HG02610 (cell line): ENCODE data around the gene FXYD4.
"Not testable (repeated sequence)": the region's sequence is repeated elsewhere in the genome, so short reads cannot be mapped to it uniquely, and the experiment has no call there.

Experiments used
- ATAC-seq: cut with Tn5 transposase; IDR thresholded peaks from one replicate; pipeline ENCODE4 v1.9.1; 2021; ENCODE audit warnings: mild to moderate bottlenecking, moderate library complexity; ENCODE audit not compliant: unreplicated experiment

FXYD4 gene

DNA sequence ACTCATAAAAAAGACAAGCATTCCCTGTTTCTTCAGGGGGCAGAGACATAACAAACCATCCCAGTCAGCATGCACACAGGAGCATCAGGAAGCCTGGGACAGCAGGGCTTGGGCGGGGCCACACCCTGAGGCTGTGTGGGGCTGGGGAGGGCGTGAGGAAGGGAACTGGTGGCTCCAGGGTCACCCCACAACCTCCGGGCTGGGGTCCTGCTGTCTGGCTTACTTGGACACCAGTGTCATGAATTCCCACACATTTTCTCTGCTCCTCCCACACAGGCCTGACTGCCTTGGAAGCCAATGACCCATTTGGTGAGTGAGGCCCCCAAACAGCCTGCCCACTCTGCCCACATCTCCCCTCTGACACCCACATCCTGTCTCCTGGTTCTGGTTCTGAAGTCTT, 2.8 kb downstream of the FXYD4 start:
- no peak for ATAC-seq

DNA sequence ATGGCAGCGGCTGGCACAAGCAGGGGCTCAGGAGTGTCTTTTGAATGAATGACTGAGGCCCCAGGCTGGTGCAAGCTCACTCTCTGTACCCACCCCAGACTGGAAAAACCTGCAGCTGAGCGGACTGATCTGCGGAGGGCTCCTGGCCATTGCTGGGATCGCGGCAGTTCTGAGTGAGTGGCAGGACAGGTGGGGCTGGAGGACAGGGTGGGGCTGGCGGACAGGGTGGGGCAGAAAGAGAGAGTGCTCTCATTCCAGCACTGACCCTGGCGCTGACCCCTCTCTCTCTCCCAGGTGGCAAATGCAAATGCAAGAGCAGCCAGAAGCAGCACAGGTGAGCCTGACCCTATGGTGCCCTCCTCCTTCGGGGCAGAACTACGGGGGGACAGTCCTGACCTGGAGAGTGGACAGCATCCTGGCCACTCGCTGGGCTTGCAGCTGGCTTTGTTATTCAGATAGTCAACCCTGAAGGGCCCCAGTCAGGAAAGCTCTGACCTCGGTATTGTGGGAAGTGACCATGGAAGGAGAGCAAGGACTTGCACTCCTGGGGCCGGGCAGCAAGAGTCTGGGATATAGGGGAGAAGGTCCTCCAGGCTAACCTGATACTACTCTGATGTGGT, 4.1 kb downstream of the FXYD4 start:
- no peak for ATAC-seq

DNA sequence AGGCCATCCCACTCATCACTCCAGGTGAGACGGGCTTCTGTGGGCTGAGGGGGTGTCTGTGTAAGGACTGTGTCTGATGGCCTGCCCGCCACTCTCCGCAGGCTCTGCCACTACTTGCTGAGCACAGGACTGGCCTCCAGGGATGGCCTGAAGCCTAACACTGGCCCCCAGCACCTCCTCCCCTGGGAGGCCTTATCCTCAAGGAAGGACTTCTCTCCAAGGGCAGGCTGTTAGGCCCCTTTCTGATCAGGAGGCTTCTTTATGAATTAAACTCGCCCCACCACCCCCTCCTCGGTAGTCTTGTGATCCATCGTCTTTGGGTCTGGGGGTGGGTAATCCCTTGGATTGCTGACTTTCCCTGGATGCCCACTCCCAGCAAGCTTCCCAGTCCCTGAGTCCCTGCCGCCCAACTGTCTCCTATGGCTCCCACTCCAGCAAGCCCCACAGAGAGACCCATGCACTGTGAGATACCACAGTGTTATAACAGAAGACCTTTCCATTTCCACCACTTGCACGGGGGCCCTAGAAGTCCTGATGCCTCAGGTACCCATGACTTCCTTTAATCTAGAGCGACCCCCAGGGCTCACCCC, 4.7 kb downstream of the FXYD4 start:
- no peak for ATAC-seq

DNA sequence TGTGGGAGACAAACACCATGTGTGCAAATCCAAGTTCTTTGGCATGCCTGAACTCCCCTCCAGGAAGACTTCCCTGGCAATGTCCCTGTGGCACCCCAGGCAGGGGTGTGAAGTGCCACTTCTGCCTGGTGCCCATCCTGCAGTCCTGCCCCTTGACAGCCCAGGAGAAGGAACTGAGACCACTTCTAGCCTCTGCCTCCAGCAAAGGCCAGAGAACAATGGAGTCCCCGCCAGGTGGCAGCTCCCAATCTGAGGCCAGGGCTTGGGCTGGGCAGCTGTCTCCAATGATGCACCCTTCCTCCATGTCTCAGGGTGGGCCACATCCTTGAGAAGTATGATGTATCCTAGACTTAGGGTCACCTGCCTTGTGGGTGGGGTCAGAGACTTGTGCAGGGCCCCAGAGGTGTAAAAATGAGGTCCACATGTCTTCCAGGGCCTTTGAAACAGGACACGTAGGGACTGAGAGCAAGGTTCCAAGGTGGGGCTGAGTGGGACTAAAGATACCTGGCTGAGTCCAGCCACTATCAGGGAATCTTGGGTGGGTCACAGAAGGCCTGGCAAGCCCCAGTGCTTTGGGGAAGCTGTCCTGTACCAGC, 5.5 kb downstream of the FXYD4 start:
- ATAC-seq: no peak

DNA sequence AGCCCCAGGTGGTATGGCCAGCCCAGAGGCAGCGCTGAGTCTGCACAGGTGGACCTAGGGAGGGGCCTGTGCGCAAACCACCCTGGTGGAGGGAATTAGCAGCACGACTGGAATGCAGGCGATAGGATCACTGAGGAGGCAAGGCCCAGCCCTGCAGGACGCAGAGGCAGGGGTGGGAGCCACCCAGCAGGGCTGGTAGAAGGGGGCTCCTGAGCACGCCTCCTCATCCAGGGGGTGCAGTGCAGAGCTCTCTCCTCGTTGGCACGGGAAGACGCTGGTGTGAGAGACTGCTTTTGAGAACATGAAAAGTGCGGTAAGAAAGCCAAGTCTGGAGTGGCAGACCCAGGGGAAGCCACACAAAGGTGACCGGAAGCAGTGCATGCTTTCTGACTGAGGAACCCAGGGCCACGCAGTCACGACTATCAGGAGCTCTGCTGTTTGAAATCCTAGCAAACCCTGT, 6.0 kb downstream of the FXYD4 start:
- no peak for ATAC-seq

DNA sequence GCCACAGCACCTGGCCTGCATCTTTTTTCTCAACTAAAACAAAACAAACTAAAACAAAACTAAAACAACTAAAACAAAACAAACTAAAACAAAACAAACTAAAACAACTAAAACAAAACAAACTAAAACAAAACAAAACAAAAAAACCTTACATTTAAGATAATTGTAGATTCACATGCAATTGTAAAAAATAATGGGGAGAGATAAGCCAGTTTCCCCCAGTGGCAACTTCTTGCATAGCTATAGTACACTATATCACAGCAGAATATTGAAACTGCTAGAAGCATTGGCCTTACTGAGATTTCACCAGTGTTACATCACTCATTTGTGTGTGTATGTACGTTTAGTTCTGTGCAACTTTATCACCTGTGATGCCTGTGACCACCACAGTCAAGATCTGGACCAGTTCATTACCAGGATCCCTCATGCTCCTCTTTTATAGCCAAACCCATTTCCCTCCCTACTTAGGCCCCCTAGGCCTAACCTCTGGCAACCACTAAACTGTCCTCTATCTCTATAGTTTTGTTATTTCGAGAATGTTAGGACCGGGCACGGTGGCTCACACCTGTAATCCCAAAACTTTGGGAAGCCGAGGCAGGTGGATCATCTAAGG, 9.3 kb downstream of the FXYD4 start:
- no peak for ATAC-seq

DNA sequence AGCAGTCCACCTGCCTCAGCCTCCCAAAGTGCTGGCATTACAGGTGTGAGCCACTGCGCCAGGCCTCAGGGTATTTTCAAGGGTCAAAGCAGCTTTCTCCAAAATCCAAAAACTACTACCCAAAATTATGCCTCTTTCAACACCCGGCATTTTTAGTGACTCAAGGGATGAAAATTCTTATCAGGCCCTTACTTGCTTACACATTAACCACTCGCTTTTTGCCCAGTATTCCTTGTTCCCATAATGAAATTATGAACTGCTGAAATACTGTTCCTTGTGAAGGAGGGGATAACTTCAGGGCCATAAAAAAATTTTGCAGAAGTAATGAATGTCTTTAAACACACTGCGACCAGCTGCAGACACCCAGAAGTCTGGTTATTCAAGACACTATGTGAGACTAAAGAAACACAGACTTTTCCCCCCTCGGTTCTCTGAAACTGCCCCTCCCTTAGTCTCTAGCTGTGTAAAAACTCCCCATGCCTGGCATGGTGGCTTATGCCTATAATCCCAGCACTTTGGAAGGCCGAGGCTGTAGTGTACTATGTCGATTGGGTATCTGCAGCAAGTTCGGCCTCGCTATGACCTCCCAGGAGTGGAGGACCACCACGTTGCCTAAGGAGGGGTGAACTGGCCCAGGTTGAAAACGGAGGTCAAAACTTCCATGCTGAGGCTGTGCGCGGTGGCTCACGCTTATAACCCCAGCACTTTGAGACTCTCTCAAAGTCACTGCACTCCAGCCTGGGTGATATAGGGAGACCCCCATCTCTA, 12.0 kb downstream of the FXYD4 start:
- ATAC-seq: no peak

DNA sequence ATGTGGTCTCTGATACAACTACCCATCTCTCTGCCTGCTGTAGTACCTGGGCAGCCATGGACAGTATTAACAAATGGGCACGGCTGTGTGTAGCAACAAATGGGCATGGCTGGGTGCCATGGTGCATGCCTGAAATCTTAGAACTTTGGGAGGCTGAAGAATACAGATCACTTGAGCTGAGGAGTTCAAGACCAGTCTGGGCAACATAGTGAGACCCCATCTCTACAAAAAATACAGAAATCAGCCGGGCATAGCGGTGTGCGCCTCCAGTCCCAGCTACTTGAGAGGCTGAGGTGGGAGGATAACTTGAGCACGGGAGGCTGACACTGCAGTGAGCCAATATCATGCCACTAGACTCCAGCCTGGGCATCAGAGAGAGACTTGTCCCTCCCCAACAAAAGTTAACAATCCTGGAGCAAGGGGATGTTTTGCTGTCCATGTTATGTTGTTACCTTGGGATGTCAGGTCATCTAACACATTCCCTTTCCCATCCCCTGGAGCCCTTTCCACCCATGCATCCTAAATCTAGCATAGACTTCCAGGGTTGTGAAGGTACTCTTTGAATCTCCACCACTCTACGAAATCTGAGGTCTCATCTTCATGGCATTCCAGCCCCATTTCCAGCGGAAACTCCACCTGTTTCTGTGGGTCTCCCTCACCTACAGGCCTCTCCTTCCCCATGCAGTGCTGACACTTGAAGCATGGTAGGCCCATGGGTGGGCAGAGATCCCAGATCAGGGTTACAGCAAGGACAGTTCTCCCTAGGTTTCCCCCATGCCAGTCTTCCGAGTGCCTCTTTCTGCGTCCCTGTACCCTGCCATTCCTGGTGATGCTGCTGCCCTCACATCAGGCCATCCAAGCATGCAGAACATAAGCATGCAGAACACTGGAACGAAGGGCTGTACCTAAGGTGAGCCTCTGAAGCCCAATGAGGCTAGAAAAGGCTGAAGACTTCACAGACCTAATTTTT, 13.1 kb downstream of the FXYD4 start:
- ATAC-seq: no peak

DNA sequence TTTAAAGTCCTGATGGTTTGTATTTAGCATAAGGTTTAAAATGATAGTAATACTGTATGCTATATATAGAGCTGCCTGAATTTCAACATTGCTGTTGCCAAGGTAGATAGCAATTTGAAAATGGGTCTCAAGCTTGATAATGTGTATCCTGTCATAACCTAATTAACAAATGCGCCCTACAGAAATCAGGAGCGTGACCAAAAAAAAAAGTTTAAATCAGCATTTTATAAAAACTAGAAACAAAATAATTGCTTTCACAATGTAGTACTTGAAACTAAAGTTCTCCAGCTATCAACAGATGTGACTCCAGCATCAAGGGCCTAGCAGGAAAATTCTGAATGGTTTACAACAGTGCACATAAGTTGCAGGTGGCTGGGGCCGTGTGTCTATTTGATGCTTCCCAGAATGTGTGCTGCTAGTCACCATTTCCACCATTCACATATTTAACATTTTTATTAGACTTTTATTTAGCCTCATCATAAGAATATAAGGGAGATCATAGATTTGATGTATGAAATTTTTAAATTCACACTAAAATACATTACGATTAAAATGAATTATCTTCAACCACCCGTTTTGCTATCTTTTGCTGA, 14.1 kb downstream of the FXYD4 start:
- ATAC-seq: no peak

DNA sequence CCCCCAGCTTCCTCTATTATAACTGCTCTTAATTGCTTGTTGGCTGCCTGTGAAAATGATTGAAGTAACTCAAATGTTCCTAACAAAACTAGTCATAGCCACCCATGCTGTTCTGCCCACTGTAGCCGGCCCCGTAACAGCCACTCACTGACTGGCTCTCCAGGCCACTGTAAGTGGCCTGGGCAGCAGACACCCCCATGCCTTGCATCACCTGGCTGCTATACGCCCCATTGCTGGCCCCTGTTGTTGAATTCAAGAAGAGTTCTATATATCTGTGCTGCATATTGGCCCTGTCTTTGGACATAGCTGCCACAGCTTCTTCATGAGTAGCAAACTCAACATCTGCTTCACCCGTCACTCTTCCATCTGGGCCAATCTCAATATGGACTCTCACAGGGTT, 15.1 kb downstream of the FXYD4 start:
- ATAC-seq: no peak

DNA sequence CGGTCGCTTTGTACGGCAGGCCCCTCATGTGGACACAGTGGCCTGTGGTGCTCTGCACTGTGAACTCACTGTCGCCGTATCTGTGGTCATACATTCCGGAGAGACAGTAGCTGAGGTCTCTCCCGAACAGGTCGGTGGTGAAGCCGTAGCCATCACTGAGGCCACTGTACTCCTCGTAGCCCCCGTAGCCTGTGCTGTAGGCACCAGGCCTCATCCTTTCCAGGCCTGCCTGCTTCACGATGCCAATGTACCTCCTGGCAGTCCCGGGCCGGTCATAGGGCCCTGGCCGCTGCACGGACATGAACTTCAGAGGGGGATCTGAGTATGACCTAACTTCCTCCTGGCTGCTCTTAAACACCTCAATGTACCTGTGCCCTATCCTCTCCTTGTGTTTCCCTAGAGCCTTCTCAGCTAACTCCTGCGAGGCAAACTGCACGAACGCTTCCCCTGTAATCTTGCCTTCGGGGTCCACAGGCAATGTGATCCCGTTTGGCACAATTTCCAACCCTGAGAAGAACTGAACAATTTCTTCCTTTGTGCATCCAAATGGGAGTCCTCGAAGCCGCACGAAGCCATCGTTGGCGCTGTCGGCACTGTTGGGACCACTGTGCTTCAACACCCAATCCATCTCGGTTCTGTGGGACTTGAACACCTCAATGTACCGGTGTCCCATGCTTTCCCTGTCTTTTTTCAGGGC, 15.7 kb downstream of the FXYD4 start:
- ATAC-seq: no peak

DNA sequence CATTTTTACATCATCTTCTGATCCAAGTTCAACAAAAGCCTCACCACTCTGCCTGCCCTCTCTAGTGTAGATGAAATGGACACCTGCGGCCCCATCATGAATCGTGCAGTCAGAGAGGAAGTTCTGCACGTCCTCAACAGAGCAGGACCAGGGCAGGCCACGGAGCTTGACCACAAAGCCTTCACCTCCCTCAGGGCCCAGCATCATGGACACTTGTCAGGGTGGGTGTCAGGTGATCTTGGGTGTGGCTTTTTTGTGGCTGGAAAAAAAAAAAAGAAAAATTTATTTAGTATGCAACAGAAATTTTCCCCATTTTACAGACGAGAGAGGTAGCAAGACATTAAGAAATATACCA, 16.2 kb downstream of the FXYD4 start:
- ATAC-seq: no peak

DNA sequence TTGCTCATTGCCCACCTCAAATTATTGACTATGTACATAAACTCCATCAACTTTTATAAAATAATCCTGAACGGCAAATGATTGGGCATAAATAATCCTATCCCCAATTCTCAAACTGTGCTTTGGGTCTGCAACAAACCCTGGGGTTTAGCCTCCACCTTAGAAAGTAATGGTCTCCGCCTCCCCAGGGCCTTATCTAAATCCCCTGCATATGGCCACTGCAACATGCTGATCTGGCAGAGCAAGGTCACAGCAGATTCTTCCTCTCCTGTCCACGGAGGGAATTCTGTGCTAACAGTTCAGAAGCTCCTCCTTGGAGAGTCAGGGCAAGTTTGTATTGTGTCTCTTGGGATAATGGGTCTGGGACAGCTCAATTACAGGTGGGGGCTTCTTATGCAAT, 18.4 kb downstream of the FXYD4 start:
- no peak for ATAC-seq

DNA sequence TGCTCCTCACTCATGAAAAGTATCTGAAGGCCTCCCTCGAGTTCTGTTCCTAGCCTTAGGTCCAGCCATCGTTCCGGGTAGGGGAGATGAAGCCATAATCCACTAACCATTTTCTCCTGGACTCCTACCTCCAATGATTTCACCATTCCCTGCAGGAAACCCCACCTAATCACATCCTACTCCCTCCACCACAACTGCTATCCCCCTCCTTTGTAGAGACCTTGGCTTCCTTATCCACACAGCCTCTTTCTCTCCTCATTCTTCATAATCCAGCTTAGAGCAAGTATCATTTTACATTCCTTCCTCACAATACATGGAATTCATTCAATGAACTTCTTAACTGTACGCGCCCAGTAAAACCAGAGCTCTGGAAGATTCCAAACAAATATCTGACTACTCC, 18.9 kb downstream of the FXYD4 start:
- ATAC-seq: no peak

DNA sequence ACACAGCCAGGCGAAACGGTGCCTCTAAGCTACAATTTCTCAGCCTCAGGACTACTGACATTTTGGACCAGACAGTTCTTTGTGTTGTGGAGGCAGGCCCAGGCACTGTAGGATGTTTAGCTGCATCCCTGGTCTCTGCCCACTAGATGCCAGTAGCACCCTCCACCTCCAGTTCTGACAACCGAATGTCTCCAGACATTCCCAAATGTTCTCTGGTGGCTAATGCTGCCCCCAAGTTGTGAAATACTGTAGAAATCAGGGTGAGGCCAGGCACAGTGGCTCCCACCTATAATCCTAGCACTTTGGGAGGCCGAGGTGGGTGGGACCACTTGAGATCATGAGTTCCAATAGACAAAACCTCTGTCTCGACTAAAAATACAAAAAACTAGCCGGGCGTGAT, 19.3 kb downstream of the FXYD4 start:
- ATAC-seq: no peak

DNA sequence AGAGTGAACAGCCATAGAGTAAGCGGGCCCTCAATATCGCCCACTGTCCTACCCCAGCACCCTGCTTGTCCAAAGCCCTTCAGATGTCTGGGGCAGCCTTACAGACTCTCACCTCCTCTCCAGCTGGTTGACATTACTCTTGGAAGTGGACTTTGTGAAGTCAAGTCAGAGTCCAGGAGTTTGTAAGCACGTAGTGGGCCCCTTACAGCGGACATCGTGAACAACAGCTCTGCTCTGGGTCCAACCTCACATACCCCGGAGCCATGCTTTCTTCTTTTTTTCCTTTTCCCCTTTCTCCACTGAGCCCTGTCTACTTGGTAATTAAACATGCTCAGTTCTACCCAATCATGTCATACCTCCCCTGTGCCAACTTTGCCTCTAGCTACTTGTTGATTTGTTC, 20.1 kb downstream of the FXYD4 start:
- no peak for ATAC-seq

DNA sequence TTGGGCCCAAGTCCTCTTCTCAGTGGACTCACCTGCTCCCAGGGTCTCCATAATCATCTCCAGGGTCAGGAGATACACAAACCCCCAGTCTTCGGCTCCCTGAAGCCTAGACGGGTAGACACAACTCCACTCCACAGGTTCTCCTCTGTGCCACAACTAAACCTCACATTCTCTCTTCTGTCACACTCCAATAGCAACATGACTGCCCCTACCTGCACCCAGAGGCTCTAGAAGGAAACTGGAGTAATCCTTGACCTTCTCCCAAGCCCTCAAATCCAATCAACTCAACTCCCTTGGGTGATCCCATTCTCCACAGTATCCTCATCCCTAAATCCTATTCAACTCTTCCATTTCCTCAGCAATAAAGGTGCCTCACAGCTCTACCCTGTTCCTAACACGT, 21.3 kb downstream of the FXYD4 start:
- no peak for ATAC-seq

DNA sequence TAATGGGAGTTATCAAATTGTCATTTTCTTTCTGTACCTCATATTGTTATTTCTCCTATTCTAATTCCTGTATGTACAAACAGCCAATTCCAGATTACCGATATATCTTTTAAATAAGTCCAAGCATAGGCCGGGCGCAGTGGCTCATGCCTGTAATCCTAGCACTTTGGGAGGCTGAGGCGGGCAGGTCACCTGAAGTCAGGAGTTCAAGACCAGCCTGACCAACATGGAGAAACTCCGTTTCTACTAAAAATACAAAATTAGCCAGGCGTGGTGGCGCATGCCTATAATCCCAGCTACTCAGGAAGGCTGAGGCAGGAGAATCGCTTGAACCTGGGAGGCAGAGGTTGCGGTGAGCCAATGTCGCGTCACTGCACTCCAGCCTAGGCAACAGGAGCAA, 21.8 kb downstream of the FXYD4 start:
- ATAC-seq: not testable (repeated sequence)

DNA sequence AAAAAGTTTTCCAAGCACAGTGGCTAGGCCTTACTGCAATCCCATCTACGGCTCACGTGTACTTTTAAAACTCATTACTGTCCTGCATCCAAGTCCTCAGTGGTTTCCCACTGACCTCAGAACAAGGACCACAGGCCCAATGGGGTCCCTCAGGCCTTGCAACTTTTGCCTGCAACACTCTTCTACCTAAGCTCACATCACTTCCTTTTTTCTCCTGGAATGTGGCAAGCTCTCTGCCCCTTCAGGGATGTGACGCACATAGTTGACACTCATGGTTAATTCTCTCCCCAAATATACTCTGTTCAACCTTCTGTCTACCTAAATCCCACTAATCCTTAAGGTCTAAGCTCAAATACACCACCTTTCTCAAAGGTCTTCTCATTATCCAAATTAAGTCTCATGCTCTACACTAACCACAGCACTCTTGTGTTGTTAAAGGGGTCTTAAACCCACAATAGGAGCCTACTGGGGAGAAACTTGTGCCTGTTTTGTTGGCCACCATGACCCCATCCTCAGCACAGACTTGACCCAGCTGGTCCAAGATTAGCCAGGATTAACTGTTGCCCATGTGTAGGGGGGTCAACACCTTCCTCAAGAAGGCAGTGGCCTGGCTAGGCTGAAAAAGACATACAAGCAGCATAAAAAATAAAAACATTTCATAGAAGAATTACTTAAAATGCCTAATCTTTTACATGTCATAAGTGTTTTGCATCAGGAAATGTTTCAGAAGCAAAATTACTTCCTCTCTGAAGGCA, 22.3 kb downstream of the FXYD4 start:
- no peak for ATAC-seq
